HepG2 (cell line): ENCODE results near the gene SERINC4. TPM values are rescaled to one million over a fixed set of nuclear protein-coding genes. Genes with fewer than 3 reads are reported as not detected.
A peak's percentile ranks its signal among the peaks of the same experiment; 100 is the strongest.

ENCODE experiments used
- CBFB ChIP-seq: sonication (generic); formaldehyde crosslinking; IDR thresholded peaks from 2 replicates; pipeline ENCODE4 v1.4.0; 2020; ENCODE audit warnings: missing genetic modification reagents
- NFIB ChIP-seq: sonication (generic); formaldehyde crosslinking; IDR thresholded peaks from 2 replicates; pipeline ENCODE4 v1.9.0; 2021; ENCODE audit warnings: missing genetic modification reagents, mild to moderate bottlenecking, borderline replicate concordance
- SCMH1 ChIP-seq: sonication (generic); formaldehyde crosslinking; IDR thresholded peaks from 2 replicates; pipeline ENCODE4 v1.9.0; 2021; ENCODE audit warnings: missing genetic modification reagents, mild to moderate bottlenecking, borderline replicate concordance
- SOX5 ChIP-seq: IDR thresholded peaks from 2 replicates; pipeline ENCODE4 v1.6.1; 2016; ENCODE audit warnings: borderline replicate concordance
- THAP11 ChIP-seq: IDR thresholded peaks from 2 replicates; pipeline ENCODE4 v1.6.1; 2016; ENCODE audit warnings: missing biosample characterization, missing genetic modification reagents
- ZBTB20 ChIP-seq: sonication (generic); formaldehyde crosslinking; IDR thresholded peaks from 2 replicates; pipeline ENCODE4 v1.8.1; 2023; ENCODE audit warnings: missing genetic modification reagents, low read depth, mild to moderate bottlenecking, borderline replicate concordance
- ZHX1 ChIP-seq: sonication (generic); formaldehyde crosslinking; IDR thresholded peaks from 2 replicates; pipeline ENCODE4 v1.8.1; 2022; ENCODE audit warnings: low read depth, mild to moderate bottlenecking, missing genetic modification reagents
- ZNF777 ChIP-seq: sonication (generic); formaldehyde crosslinking; IDR thresholded peaks from 2 replicates; pipeline ENCODE4 v1.4.0; 2020; ENCODE audit warnings: missing genetic modification reagents
- polyA plus RNA-seq, 8 experiments: library from polyadenylated mRNA; depleted of rRNA in 3 of 8; stranded (reverse) in 7 of 8; unstranded in 1 of 8; fragments of >200 nt; fragmentation: Illumina TruSeq in 4 of 8; extraction: Trizol in 4 of 8; gene quantifications; 2 replicates each; pipeline versions ENCODE4 v1.2.1 to v1.2.3, GENCODE V29; 2011 to 2016; ENCODE audit warnings: low read depth in 4 of 8, missing spikeins in 1 of 8, mixed read lengths in 1 of 8; ENCODE audit not compliant: insufficient read depth in 1 of 8
- total RNA-seq, 5 experiments: library from RNA; depleted of rRNA; stranded (reverse); fragments of >200 nt; fragmentation: Illumina TruSeq; extraction: Trizol; gene quantifications; 2 replicates each; pipeline ENCODE4 v1.2.3, GENCODE V29; 2016; ENCODE audit warnings: low read depth in 1 of 5
- TF ChIP-seq, protein P1 (sequence below): sonication (generic); formaldehyde crosslinking; conservative IDR thresholded peaks from 2 replicates; pipeline ENCODE4 v1.8.0; 2022; ENCODE audit warnings: missing genetic modification reagents
- TF ChIP-seq, protein P2 (sequence below): sonication (generic); formaldehyde crosslinking; IDR thresholded peaks from 2 replicates; pipeline ENCODE4 v1.9.0; 2021; ENCODE audit warnings: missing genetic modification reagents, borderline replicate concordance
- TF ChIP-seq, protein P3 (sequence below): sonication (generic); formaldehyde crosslinking; IDR thresholded peaks from 2 replicates; pipeline ENCODE4 v1.5.0; 2020; ENCODE audit warnings: mild to moderate bottlenecking, missing genetic modification reagents, borderline replicate concordance
- TF ChIP-seq, protein P4 (sequence below): sonication (generic); formaldehyde crosslinking; IDR thresholded peaks from 2 replicates; pipeline ENCODE4 v1.4.0; 2020; ENCODE audit warnings: missing genetic modification reagents, borderline replicate concordance

The SERINC4 gene
- total and polyA plus RNA-seq, 2 of the 13 experiments (the other 11 are each of a cell fraction or from before 2014, with no cell fraction given): not detected

DNA sequence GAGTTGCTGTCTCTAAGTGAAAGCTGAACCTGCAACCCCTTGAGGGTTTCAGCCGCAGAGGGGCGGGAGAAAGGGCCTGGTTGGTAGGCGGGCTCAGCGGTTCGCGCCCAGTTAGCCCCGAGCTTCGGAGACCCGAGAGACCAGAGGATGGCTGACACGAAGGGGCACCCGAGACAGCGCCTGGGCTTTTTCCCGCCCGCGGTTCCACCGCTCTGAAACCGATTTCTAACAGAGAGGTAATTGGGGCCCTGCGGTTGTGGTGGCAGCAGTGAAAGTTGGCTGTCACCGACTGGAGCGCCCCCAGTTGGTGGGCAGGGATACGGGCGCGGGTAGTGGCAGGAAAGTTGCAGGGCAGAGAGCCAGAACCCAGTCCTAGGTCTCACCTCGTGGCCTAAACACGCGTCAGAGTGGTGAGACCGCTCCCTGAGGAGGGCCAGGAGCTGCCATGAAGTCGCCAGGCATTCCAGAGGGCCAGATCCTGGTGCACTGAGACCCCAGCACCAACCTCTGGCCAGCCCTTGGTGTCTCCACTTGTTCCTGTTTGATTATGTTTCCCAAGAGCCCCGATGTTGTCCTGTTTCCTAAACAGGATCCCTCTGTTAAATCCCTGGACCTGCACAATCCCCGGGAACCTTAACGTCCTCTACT, 22.6 kb downstream of the SERINC4 start (continued):
- TF ChIP-seq, protein P1, sequence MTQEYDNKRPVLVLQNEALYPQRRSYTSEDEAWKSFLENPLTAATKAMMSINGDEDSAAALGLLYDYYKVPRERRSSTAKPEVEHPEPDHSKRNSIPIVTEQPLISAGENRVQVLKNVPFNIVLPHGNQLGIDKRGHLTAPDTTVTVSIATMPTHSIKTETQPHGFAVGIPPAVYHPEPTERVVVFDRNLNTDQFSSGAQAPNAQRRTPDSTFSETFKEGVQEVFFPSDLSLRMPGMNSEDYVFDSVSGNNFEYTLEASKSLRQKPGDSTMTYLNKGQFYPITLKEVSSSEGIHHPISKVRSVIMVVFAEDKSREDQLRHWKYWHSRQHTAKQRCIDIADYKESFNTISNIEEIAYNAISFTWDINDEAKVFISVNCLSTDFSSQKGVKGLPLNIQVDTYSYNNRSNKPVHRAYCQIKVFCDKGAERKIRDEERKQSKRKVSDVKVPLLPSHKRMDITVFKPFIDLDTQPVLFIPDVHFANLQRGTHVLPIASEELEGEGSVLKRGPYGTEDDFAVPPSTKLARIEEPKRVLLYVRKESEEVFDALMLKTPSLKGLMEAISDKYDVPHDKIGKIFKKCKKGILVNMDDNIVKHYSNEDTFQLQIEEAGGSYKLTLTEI (CRISPR knock-in tag): no peak
- TF ChIP-seq SCMH1 (no peak), ZNF777 (CRISPR knock-in tag) (peak; percentile 68; the same call in 1 of the 2 replicates), ZBTB20 (CRISPR knock-in tag) (no peak), NFIB (CRISPR knock-in tag) (no peak), ZHX1 (no peak), SOX5 (CRISPR knock-in tag) (0 out of 2 replicates have a peak, but pooled peaks have one; percentile 21), THAP11 (no peak), CBFB (CRISPR knock-in tag) (peak; percentile 56; the same call in 1 of the 2 replicates)
- TF ChIP-seq, protein P2, sequence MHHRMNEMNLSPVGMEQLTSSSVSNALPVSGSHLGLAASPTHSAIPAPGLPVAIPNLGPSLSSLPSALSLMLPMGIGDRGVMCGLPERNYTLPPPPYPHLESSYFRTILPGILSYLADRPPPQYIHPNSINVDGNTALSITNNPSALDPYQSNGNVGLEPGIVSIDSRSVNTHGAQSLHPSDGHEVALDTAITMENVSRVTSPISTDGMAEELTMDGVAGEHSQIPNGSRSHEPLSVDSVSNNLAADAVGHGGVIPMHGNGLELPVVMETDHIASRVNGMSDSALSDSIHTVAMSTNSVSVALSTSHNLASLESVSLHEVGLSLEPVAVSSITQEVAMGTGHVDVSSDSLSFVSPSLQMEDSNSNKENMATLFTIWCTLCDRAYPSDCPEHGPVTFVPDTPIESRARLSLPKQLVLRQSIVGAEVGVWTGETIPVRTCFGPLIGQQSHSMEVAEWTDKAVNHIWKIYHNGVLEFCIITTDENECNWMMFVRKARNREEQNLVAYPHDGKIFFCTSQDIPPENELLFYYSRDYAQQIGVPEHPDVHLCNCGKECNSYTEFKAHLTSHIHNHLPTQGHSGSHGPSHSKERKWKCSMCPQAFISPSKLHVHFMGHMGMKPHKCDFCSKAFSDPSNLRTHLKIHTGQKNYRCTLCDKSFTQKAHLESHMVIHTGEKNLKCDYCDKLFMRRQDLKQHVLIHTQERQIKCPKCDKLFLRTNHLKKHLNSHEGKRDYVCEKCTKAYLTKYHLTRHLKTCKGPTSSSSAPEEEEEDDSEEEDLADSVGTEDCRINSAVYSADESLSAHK (CRISPR knock-in tag): no peak
- TF ChIP-seq, protein P3, sequence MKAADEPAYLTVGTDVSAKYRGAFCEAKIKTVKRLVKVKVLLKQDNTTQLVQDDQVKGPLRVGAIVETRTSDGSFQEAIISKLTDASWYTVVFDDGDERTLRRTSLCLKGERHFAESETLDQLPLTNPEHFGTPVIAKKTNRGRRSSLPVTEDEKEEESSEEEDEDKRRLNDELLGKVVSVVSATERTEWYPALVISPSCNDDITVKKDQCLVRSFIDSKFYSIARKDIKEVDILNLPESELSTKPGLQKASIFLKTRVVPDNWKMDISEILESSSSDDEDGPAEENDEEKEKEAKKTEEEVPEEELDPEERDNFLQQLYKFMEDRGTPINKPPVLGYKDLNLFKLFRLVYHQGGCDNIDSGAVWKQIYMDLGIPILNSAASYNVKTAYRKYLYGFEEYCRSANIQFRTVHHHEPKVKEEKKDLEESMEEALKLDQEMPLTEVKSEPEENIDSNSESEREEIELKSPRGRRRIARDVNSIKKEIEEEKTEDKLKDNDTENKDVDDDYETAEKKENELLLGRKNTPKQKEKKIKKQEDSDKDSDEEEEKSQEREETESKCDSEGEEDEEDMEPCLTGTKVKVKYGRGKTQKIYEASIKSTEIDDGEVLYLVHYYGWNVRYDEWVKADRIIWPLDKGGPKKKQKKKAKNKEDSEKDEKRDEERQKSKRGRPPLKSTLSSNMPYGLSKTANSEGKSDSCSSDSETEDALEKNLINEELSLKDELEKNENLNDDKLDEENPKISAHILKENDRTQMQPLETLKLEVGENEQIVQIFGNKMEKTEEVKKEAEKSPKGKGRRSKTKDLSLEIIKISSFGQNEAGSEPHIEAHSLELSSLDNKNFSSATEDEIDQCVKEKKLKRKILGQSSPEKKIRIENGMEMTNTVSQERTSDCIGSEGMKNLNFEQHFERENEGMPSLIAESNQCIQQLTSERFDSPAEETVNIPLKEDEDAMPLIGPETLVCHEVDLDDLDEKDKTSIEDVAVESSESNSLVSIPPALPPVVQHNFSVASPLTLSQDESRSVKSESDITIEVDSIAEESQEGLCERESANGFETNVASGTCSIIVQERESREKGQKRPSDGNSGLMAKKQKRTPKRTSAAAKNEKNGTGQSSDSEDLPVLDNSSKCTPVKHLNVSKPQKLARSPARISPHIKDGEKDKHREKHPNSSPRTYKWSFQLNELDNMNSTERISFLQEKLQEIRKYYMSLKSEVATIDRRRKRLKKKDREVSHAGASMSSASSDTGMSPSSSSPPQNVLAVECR (CRISPR knock-in tag): peak; percentile 78
- TF ChIP-seq, protein P4, sequence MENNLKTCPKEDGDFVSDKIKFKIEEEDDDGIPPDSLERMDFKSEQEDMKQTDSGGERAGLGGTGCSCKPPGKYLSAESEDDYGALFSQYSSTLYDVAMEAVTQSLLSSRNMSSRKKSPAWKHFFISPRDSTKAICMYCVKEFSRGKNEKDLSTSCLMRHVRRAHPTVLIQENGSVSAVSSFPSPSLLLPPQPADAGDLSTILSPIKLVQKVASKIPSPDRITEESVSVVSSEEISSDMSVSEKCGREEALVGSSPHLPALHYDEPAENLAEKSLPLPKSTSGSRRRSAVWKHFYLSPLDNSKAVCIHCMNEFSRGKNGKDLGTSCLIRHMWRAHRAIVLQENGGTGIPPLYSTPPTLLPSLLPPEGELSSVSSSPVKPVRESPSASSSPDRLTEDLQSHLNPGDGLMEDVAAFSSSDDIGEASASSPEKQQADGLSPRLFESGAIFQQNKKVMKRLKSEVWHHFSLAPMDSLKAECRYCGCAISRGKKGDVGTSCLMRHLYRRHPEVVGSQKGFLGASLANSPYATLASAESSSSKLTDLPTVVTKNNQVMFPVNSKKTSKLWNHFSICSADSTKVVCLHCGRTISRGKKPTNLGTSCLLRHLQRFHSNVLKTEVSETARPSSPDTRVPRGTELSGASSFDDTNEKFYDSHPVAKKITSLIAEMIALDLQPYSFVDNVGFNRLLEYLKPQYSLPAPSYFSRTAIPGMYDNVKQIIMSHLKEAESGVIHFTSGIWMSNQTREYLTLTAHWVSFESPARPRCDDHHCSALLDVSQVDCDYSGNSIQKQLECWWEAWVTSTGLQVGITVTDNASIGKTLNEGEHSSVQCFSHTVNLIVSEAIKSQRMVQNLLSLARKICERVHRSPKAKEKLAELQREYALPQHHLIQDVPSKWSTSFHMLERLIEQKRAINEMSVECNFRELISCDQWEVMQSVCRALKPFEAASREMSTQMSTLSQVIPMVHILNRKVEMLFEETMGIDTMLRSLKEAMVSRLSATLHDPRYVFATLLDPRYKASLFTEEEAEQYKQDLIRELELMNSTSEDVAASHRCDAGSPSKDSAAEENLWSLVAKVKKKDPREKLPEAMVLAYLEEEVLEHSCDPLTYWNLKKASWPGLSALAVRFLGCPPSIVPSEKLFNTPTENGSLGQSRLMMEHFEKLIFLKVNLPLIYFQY (CRISPR knock-in tag): 0 out of 2 replicates have a peak, but pooled peaks have one; percentile 54
